Body of pancreas (tissue), 4 donors: Measurements from ENCODE around the gene CCDC71. TPM values are rescaled to one million over a fixed set of nuclear protein-coding genes. Genes with fewer than 3 reads are reported as not detected.

Source experiments
- ATAC-seq: fragments of 150-250 bp; one replicate; pipeline ENCODE4 v1.9.1; 2016
- DNase-seq, 4 donors: peaks; one replicate each; pipeline ENCODE4 v3.0.0-alpha.2; 2019
- H3K27ac ChIP-seq, 4 donors: fragments of 200-600 bp; sonication (generic); 1 replicate in 3 of 4; 2 replicates in 1 of 4; pipeline versions ENCODE4 v1.5.1 to v1.6.1; 2016 to 2019; ENCODE audit warnings: mild to moderate bottlenecking in 1 of 4, mixed read lengths in 1 of 4, moderate library complexity in 1 of 4
- H3K27me3 ChIP-seq, 2 donors: fragments of 200-600 bp; sonication (generic); one replicate each; pipeline ENCODE4 v1.6.0; 2016; ENCODE audit warnings: mild to moderate bottlenecking in 1 of 2
- H3K36me3 ChIP-seq, 2 donors: fragments of 200-600 bp; sonication (generic); replicated peaks in 1 of 2; 2 replicates each; pipeline ENCODE4 v1.5.1; 2016; ENCODE audit warnings: low read depth in 2 of 2; ENCODE audit not compliant: insufficient read depth in 1 of 2
- H3K4me1 ChIP-seq: fragments of 200-600 bp; sonication (generic); one replicate; pipeline ENCODE4 v1.6.0; 2016
- H3K4me3 ChIP-seq, 2 donors: fragments of 200-600 bp; sonication (generic); 1 replicate in 1 of 2; 2 replicates in 1 of 2; pipeline ENCODE4 v1.5.1; 2016 to 2019
- H3K9me3 ChIP-seq, 3 donors: fragments of 200-600 bp; sonication (generic); 1 replicate in 2 of 3; 2 replicates in 1 of 3; pipeline ENCODE4 v1.5.1; 2016
- POLR2A ChIP-seq, 3 donors: fragments of 450-650 bp; IDR thresholded peaks; one replicate each; pipeline ENCODE4 v1.6.1; 2016; ENCODE audit warnings: antibody characterized with exemption in 3 of 3, mild to moderate bottlenecking in 2 of 3
- WGBS, 2 donors: methylation state at CpG; one replicate each; pipeline ENCODE4 v1.1.5; 2017; 5-methylcytosine and 5-hydroxymethylcytosine counted together
- intact Hi-C: fragments of 100-400 bp; cut with DNase I; formaldehyde crosslinking; loops from one replicate; pipeline ENCODE4 v1.15.1; 2023
- total RNA-seq, 2 donors: library from RNA; depleted of rRNA; stranded (reverse); fragments of >200 nt; gene quantifications; one replicate each; pipeline ENCODE4 v1.1.0, GENCODE V29; 2016
- TF ChIP-seq, protein P1 (sequence below), 7 experiments: fragments of 450-650 bp in 4 of 7; fragments of 200-600 bp in 3 of 7; sonication (generic) in 3 of 7; IDR thresholded peaks; one replicate each; pipeline ENCODE4 v1.5.1; 2016 to 2019; ENCODE audit warnings: antibody characterized with exemption in 7 of 7

Gene CCDC71
- total RNA-seq, 2 donors from 2014 or later = 15.5 to 19.5 TPM

DNA sequence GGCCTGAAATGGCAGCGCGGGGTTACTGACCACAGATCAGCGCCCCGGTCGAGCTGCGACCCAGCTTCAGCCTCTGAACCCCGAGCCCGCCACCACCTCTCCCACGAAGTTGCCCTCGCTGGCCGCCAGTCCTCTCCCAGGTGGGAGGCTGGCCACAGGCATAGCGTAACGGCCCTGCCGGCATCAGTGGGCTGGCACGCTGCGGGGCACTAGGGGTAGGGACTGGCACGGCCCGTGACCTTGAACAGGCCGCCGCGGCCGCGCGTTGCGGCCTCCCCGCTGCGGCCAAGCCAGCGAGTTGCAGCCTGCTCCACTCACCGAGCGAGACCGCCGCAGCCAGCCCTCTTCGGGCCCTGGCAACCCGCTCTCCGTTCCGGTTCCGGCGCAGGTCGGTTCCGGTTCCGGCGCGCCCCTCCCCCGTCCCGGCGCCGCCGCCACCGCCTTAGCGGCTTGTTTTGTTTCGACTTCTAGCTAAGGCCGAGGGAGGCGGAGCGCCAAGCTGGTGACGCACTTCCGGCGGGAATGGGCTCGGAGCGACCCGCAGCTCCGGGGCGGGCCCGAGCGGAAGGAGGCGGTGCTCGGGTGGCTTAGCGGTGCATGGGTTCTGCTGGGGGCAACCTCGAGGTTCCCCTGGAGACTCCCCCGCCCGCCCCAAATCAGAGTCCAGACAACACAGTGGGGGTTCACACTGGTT, 45.5 kb downstream of the CCDC71 start, which contains the start of gene USP19:
Gene USP19 (minus strand): TSS at position 386 of the 694 bp plus-strand sequence. CDS start 1,678 bp downstream, outside the sequence.
- ATAC-seq (peak; percentile 97), DNase-seq (peak; percentile 94 to 97 (median 95))
- Histone ChIP-seq H3K4me3 (peak within 1 kb of the TSS; percentile 69 to 90), H3K27ac (peak within 1 kb of the TSS; percentile 72 to 92 (median 88)), H3K36me3 (peaks cover 10 to 27% of the 10 kb centered on the region in 2 donors), H3K27me3 (no peaks in the 10 kb centered on the region), H3K9me3 (no peaks in the 10 kb centered on the region), H3K4me1 (peaks cover 20% of the 10 kb centered on the region)
- intact Hi-C loops = no loop called here
- TF ChIP-seq POLR2A (IDR thresholded peaks at IDR 0.05) = peak; percentile 48 to 86 (median 83)
- TF ChIP-seq, protein P1, sequence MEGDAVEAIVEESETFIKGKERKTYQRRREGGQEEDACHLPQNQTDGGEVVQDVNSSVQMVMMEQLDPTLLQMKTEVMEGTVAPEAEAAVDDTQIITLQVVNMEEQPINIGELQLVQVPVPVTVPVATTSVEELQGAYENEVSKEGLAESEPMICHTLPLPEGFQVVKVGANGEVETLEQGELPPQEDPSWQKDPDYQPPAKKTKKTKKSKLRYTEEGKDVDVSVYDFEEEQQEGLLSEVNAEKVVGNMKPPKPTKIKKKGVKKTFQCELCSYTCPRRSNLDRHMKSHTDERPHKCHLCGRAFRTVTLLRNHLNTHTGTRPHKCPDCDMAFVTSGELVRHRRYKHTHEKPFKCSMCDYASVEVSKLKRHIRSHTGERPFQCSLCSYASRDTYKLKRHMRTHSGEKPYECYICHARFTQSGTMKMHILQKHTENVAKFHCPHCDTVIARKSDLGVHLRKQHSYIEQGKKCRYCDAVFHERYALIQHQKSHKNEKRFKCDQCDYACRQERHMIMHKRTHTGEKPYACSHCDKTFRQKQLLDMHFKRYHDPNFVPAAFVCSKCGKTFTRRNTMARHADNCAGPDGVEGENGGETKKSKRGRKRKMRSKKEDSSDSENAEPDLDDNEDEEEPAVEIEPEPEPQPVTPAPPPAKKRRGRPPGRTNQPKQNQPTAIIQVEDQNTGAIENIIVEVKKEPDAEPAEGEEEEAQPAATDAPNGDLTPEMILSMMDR (IDR thresholded peaks at IDR 0.05) = peak in 1 of 7 experiments; percentile 8
- 0 to 1% methylated on average over 3 to 70 of the region's 70 CpGs for WGBS, 2 donors

DNA sequence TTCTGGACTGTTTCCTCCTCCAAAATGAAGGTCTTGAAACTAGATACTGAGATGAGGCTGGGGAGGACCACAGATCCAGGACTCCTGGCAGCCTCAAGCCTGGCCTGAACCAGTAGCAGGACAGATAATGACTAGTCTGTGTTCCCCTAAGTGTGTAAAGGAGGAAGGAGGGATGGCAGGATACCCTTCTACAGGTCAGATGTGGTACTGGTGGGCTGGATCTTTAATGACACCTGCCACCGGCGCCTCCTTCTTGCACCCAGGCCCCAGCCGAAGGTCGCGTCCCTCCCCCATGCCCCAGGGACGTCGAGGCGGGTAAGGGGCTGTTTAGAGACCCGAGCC, 46.1 kb downstream of the CCDC71 start:
- Histone ChIP-seq H3K4me3 (peak overlapping the region; percentile 69 to 90), H3K36me3 (peaks cover 10 to 32% of the 10 kb centered on the region in 2 donors), H3K9me3 (no peaks in the 10 kb centered on the region), H3K4me1 (peaks cover 20% of the 10 kb centered on the region), H3K27ac (peak overlapping the region; percentile 72 to 92 (median 88)), H3K27me3 (no peaks in the 10 kb centered on the region)
- WGBS, 2 donors = 2% methylated on average over 9 of the region's 9 CpGs; no CpG with 5 or more reads in 1 of the 2 donors
- no peak for ATAC-seq
- intact Hi-C loops = no loop called here
- DNase-seq = no peak
- TF ChIP-seq POLR2A (IDR thresholded peaks at IDR 0.05) = no peak
- TF ChIP-seq, protein P1 (IDR thresholded peaks at IDR 0.05) = no peak

DNA sequence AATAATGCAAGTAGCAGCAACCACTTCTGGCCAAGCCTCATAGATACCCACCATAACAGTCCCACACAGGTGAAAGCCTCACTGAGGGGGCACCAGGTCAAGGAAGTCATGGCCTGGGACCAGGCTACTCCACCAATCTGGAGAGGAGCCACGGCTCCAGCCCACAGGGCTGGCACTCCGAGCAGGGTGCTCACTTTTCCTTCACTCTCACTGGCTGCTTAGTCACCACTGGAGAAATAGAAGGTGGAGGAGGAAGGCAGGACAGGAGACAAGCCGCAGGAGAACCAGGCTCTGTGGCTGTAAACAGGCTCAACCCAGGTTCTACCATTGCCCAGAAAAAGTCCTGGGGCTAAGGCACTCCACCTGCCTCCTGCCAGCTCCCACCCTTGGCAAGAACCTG, 46.7 kb downstream of the CCDC71 start:
- H3K27me3 ChIP-seq = no peaks in the 10 kb centered on the region
- H3K4me1 ChIP-seq = peaks cover 20% of the 10 kb centered on the region
- WGBS, 2 donors = 51 to 54% methylated on average over 3 of the region's 3 CpGs
- TF ChIP-seq POLR2A (IDR thresholded peaks at IDR 0.05) = no peak
- TF ChIP-seq, protein P1 (IDR thresholded peaks at IDR 0.05) = no peak
- peaks cover 10 to 37% of the 10 kb centered on the region in 2 donors for H3K36me3 ChIP-seq
- ATAC-seq (no peak), DNase-seq (no peak)
- intact Hi-C loops = no loop called here
- no peak overlapping the region for H3K4me3 ChIP-seq
- peak overlapping the region in 1 of 4 donors; percentile 90 for H3K27ac ChIP-seq
- no peaks in the 10 kb centered on the region for H3K9me3 ChIP-seq

DNA sequence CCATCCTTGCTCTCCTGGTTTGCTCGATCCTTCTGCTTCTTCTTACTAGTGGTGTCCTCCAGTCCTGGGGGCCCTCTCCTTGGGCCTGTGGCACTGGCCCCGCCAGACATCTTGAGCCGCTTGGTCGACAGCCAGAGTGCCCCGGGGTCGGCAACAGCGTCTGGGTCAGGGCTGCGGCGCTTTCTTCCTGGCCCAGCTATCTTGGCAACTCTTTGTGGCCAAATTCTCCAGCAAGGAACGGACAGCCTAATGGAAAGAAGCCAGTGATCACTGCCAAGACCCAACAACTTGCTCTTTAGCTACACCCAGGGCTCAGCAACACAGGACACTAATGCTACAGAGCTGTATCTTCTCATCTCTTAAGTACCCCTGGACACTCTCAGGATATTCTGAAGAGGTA, 47.1 kb downstream of the CCDC71 start:
- Histone ChIP-seq H3K27me3 (no peaks in the 10 kb centered on the region), H3K36me3 (peaks cover 12 to 37% of the 10 kb centered on the region in 2 donors), H3K4me3 (no peak overlapping the region), H3K27ac (peak overlapping the region in 1 of 4 donors; percentile 90), H3K9me3 (no peaks in the 10 kb centered on the region), H3K4me1 (peaks cover 20% of the 10 kb centered on the region)
- TF ChIP-seq, protein P1 (IDR thresholded peaks at IDR 0.05) = no peak
- no peak for TF ChIP-seq POLR2A (IDR thresholded peaks at IDR 0.05)
- intact Hi-C loops = no loop called here
- ATAC-seq (no peak), DNase-seq (no peak)
- 68 to 69% methylated on average over 10 of the region's 10 CpGs for WGBS, 2 donors

Other genes starting within 250 kb of the CCDC71 start
- 10 to 100 TPM; 43.1 to 99.5 TPM for gene ARIH2, start 247.5 kb downstream of the CCDC71 start, total RNA-seq
- gene P4HTM, start 176.1 kb downstream of the CCDC71 start, total RNA-seq = 10 to 100 TPM; 72.9 to 73.8 TPM
- gene WDR6, start 158.9 kb downstream of the CCDC71 start, total RNA-seq = 100 to 1,000 TPM; 109 to 136 TPM
- gene DALRD3, start 147.8 kb downstream of the CCDC71 start, total RNA-seq = 10 to 100 TPM; 67.6 to 72.6 TPM
- 10 to 100 TPM; 25.7 to 55.0 TPM for gene NDUFAF3, start 144.2 kb downstream of the CCDC71 start, total RNA-seq
- gene IMPDH2, start 136.9 kb downstream of the CCDC71 start, total RNA-seq = 100 to 1,000 TPM in 1 of 2 donors, 10 to 100 TPM in 1; 92.6 to 166 TPM
- gene QRICH1, start 72.3 kb downstream of the CCDC71 start, total RNA-seq = 10 to 100 TPM; 63.6 to 67.9 TPM
- 100 to 1,000 TPM; 135 to 223 TPM for gene QARS1, start 61.6 kb downstream of the CCDC71 start, total RNA-seq
- 10 to 100 TPM; 30.6 to 33.6 TPM for gene USP19, start 45.5 kb downstream of the CCDC71 start, total RNA-seq
- 100 to 1,000 TPM; 204 to 337 TPM for gene LAMB2, start 33.3 kb downstream of the CCDC71 start, total RNA-seq
- 10 to 100 TPM; 19.5 to 22.1 TPM for gene KLHDC8B, start 5.3 kb upstream of the CCDC71 start, total RNA-seq
- gene C3orf62, start 110.9 kb upstream of the CCDC71 start, total RNA-seq = 1 to 10 TPM; 4.9 TPM
- gene USP4, start 173.7 kb upstream of the CCDC71 start, total RNA-seq = 10 to 100 TPM; 13.2 to 24.7 TPM
- 100 to 1,000 TPM; 150 to 246 TPM for gene GPX1, start 192.0 kb upstream of the CCDC71 start, total RNA-seq
- gene RHOA, start 245.6 kb upstream of the CCDC71 start, total RNA-seq = 100 to 1,000 TPM; 216 to 252 TPM
- 10 to 100 TPM; 14.0 to 59.0 TPM for gene TCTA, start 246.1 kb upstream of the CCDC71 start, total RNA-seq